Measurements from ENCODE around the gene DOCK2. TPM values are rescaled to one million over a fixed set of nuclear protein-coding genes. Genes with fewer than 3 reads are reported as not detected.
A peak's percentile ranks its signal among the peaks of the same experiment; 100 is the strongest.

The DOCK2 gene
- total RNA-seq, 1 donor from 2014 or later: 0.17 TPM

DNA sequence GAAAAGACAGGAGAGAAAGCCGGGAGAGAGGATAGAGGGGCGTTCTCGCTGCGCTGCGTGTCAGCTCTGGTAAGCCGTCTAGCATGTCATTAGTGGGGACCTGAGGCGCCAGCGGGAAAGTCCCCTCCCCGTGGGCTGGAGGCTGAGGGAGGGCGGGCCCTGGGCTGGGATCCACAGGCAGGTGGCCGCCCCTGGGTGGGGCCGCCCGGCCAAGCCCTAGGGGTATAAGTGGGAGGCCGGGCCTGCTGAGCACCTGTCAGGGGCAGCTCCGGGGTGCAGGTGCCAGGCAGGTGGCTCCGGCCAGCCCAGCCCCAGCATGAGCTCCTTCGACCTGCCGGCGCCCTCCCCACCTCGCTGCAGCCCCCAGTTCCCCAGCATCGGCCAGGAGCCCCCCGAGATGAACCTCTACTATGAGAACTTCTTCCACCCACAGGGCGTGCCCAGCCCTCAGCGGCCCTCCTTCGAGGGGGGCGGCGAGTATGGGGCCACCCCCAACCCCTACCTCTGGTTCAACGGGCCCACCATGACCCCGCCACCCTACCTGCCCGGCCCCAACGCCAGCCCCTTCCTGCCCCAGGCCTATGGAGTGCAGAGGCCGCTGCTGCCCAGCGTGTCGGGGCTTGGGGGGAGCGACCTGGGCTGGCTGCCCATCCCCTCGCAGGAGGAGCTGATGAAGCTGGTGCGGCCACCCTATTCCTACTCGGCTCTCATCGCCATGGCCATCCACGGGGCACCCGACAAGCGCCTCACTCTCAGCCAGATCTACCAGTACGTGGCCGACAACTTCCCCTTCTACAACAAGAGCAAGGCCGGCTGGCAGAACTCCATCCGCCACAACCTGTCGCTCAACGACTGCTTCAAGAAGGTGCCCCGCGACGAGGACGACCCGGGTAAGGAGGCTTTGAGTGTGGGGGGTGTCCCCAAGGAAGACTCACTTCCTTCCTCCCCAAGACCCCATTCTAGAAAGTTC lies 468.9 kb downstream of the DOCK2 start, which contains the start of gene FOXI1:
Gene FOXI1 (plus strand): TSS at position 256 of the 970 bp plus-strand sequence. CDS start 61 bp downstream, at position 317.
- no peak for DNase-seq

DNA sequence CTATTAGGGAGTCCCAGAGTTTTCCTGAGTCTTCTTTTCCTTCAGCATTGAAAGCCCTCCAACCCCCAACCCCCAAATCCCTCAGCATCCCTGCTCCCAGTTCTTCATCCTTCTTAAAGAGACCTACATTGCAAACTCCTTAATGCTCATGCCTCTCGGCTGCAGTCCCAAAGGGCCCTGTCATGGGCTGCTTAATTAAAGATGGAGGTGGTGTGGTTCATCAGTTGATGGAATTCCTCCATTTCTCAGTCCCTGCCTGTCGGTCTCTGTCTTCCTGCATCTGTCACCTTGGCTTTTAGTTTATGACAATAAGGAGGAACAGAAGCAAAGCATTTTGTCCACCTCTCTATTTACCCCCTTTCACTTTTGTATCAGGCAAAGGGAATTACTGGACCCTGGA lies 470.6 kb downstream of the DOCK2 start:
- DNase-seq: no peak

DNA sequence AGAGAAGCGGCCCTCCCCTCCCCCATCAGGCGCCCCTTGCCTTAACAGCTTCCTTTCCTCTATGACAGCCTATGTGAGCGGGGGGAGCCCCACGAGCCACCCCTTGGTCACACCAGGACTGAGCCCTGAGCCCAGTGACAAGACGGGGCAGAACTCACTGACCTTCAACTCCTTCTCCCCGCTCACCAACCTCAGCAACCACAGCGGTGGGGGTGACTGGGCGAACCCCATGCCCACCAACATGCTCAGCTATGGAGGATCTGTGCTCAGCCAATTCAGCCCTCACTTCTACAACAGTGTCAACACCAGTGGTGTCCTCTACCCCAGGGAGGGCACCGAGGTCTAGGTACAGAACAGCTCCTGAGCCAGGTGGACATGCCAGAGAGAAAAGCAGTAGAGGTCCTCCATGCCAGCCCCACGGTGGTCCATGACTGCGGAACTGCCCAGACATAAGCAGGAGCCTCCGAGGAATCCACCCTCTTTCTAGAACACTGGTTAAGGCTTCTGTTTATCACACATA lies 471.3 kb downstream of the DOCK2 start:
- DNase-seq: no peak

DNA sequence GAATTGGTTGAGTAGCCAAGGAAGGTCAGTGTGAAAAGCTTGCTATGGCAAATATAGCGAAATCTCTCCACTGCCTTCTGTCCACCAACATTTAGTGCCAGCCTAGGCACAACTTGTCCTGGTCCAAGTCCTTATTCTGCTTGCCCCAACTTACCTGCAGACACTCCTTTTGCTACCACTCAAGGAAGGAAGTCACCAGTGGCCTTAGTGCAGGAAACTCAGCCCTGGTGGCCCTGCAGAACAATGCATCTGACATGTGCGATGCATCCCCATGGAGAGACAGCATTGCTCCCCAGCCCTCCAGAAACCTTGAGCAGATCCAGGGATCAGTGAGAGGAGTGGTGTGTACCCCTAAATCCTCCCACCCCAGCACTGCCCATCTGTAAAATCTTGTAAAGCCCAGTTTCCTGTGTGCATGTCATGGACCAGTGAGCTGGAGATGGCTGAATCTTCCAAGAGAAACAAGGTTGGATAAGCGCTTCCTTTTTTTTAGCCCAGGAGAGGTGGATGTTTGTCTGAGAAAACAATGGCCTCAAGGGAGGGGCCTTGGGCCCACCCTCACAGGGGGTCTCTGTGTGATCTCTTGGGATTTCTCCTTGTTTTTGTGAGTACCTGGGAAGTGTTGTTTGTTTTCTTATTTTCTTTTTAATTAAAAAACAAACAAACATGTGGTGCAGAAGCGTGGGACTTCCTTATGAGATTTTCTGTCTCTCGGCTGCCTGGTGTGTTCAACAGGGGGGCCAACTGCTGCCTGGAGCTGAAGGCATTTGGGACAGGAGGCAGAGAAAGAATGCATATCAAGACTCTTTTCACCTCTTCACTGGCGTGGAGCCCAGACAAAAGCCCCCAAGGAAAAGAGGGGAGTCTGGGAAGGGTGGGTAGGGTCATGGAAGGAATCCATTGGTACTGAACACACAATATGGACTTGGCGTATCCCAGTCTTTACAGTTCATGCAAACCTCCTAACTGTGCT lies 472.3 kb downstream of the DOCK2 start:
- no peak for DNase-seq

DNA sequence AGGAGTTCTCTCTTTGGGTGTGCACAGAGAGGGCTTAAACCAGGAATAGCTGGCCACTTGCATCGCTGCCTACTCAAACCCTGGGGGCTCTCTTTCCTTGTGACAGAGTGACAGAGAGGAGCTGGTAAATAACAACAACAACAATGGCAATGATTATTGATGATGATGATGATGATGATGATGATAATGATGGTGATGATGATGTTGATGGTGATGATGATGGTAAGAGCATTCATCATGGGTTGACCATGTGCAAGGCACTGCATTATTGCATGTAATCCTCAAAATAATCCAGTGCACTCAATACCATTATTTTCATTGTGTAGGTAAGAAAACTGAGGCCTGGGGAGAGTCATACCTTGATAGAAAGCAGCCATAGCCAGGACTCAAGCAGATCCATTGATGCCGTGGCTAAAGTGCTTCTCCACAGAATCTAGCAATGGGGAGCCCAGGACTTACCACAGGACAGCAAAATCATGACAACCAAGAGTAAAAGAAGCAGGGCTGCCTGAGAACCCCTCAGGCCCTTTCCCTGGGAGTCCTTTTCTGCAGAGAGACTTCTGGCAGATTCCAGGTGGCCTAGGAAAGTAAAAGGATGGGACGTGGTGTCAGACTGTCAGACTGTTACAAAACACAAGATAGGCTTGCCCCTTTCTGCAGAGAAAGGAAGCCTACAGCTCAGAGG lies 473.5 kb downstream of the DOCK2 start:
- no peak for DNase-seq

DNA sequence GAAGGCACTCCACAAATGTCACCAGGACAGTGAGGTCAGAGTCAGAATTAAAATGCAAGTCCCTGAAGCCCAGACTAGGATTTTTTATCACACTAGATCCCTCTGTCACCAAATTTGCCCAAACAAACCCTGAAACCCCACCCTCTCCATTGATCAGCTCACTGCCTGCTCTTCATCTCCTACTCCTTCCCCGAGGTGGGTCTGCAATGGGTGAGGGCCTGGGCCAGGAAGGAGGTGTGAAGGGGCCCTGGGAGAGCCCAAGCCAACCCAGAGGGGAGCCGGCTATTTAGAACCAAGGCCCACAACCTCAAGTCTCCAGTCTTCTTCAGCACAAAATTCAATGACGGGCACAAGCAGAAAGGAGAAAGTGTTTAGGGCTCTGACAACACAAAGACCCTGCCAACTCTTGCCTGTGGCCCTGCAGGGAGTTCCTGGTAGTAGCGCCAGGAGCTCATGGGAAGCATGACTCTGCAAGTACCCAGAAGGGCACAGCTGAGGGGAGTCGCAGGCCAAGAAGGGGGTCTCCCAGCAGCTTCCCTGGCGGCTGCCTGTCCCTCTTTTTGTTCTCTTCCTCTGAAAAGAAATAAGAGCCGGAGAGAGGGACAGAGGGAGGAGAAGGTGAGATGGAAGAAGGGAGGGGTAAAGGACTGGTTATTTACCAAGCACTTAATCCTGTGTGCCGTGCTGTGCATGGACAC lies 474.2 kb downstream of the DOCK2 start:
- DNase-seq: no peak

DNA sequence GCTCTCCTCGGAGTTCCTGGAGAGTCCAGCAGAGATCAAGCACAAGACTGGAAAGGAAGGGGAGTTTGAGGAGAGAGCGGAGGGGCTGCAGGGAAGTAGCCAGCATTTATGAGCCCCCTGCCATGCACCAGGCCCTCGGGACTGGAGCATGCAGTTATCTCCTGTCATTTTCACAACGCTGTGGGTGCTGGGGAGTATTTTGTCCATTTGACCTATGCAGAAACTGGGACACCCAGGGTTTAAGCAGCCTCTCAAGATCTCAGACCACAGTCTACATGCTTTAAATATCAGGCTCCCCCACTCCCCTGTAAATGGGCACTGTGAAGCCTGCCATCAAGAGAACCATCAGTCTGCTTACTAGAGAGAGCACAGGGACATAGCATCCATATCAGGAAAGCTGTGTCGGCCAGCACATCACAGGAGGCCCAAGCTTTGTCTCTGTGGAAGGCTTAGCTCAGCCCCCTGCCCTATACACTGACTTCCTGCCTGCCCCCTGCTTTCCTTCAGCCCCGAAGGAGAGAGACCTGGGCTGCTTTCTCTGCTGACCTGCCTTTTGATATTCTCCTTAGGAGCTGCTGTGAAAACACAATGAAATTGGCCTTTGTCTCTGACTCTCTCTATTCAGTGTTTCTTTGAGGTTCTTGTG lies 475.9 kb downstream of the DOCK2 start:
- DNase-seq: no peak

DNA sequence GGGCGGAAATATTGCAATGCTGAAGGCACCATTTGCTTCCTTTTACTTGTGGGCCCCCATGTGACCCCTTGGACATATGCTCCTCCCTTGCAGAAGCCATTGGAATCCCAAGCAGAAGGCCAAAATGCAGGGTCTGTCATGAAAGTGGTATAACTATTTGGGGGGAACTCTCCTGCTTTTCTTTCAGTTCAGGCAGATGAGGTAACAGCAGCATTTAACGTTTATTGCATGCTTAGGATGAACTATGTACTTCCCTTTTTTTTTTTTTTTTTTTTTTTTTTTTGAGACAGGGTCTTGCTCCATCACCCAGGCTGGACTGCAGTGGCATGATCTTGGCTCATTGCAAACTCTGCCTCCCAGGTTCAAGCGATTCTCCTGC lies 476.4 kb downstream of the DOCK2 start:
- no peak for DNase-seq

DNA sequence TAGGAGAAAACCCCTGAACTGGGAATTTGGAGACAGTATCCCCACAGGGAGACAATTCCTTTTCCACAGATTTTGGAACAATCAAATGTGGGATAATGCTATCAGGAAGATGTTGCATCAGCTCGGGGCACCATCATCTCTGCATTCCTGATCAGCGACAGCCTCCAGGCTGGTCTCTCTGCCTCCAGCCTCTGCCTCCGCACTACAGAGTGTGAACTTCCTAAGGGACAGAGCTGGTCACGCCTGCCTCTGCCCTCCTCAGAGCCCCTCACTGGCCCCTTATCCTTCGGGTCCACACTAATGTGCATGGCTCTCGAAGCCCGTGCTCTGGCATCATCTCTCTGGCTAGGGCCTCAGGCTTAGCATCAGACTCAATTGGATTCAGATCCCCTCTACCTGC lies 477.2 kb downstream of the DOCK2 start:
- DNase-seq: no peak

- no peak for DNase-seq
Observed at GRCh38 chr5:170115925-170116324, 478.9 kb downstream of the DOCK2 start.

GRCh38 chr5:170117736-170118135 lies 480.7 kb downstream of the DOCK2 start:
- DNase-seq: no peak

DNA sequence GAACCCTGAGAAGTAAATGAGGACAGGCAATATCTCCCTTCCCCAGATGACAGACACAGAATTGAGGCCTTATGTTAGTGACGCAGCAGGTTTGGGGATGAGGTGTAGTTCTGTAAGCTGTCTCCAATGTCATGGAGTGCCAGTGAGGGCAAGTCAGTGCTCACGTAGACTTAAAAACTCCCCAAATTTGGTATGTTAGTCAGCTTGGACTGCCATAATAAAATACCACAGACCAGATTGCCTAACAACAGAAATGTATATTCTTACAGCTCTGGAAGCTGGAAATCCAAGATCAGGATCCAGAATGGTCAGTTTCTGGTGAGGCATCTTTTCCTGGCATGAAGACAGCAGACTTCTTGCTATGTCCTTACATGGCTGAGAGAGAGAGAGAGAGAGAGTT lies 483.5 kb downstream of the DOCK2 start:
- DNase-seq: no peak

- DNase-seq: no peak
Observed at GRCh38 chr5:170121321-170121720, 484.2 kb downstream of the DOCK2 start.

GRCh38 chr5:170126061-170126460 lies 489.0 kb downstream of the DOCK2 start:
- DNase-seq: no peak

DNA sequence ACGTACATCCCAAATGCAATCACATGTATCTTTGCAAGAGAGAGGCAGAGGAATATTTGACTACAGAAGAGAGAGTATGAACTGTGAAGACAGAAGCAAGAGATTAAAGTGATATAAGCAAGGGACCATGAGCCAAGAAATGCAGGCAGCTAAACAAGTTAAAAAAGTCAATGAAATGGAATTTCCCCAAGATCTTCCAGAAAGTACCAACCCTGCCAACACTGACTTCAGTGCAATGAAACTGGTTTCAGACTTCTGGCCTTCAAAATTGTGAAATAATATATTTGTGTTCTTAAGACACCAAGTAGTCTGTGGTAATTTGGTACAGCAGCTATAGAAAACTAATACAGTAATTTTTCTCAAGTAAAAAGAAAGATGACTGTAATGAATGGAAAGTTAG lies 489.6 kb downstream of the DOCK2 start:
- no peak for DNase-seq

DNA sequence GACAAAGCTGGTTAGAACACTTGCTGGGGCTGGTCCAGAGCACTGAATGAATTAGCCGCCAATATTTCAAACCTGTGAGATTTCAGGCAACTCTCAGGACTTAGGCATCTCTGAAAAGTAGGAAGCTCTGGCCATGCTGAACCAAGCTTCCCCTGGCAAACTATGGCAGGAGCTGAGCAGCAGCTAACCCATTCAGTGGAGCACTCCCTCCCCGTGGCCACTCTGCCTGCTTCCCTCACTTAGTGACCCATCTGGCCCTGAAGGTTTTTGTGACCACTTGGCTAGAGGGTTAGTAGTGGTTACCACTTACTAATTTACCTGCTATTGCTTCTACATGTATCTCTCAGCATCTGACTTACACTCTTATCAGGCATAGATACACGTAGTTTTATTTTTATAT lies 494.2 kb downstream of the DOCK2 start:
- no peak for DNase-seq

- DNase-seq: peak; percentile 77
Observed at GRCh38 chr5:170132269-170132975, 495.3 kb downstream of the DOCK2 start.

All from dermis blood vessel endothelial cell (primary cell).